ENCODE results near the gene NFIA.

Gene NFIA

GRCh38 chr1:61224609-61225008 is 142.2 kb downstream of the NFIA start:
- no peak for DNase-seq

- no peak for DNase-seq
Measured at GRCh38 chr1:61225478-61225877, 143.1 kb downstream of the NFIA start.

DNA sequence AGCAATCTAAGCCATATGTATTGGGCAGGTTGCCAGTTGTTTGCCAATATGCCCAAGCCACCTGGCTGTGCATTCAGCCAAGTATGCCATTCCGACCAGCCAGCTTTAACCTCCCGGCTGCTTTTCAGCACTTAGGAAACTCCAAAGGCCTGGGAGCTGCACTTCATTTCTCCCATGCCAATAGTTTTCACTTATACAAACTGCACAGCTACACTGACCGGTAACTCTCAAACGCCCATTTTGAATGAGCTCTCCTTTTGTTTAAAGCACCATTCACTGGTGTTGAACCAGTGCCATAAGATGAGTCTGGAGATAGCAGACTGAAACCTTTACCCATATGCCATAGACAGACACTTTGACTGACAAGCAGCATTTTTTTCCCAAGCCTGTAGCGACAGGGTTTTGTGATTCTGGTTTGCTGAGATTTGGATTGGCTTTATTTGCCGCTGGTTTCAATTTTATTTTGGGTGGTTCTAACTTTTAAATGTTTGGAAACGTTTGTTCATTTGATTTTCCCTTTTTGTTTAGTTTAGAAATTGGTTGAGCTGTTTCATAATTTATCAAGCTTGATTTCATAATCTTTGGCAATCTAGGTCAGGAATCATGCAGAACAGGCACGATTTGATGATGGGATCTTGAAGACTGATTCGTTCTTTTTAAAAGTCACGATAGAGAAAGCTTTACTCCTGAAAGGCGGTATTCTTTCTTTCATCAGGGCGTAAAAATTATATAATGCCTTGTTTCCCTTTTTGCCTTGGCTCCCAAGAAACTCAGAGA is 144.6 kb downstream of the NFIA start:
- no peak for DNase-seq

GRCh38 chr1:61227857-61228550 is 145.6 kb downstream of the NFIA start:
- DNase-seq = no peak

DNA sequence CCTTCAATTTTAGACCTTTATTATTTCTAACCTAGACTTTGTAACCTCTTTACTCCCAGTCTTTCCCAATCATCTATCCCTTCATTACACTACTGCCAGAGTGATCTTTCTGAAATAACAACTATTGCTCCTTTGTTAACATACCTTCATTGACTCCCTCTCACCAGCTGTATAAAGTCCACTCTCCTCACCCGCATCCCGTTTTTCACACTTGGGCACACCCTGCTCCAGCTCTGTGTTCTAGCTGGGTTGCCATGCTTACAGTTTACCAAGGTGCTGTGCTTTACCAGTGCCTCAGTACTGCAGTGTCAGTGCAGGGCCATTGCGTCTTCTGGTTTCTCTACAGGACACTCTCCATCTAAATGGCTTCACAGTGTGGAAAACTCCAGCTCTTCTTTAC is 148.2 kb downstream of the NFIA start:
- no peak for DNase-seq

- DNase-seq = no peak
Measured at GRCh38 chr1:61231795-61232194, 149.4 kb downstream of the NFIA start.

DNA sequence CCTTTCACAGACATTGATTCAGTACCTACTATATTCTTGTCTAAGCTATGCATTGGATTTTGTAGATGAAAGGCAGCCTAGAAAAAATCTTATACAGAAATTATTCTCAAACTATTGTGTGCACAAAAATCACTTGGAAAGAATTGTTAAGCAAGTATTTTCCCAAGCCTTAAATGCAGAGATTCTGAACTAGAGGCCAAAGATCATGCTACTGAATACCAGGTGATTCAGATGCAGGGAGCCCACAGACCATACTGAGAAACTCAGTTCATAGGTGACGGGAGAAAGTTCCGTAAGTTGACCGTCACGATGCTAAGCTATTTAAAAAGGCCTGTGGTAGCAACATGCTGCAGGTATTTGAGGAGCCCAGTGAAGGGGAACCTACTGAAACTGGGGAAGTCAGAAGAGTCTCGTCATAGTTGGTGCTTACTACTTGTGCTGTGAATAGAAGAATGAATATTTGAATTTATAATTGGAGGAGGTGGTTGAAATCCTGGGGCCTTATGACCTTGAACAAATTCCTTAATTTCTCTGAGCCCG is 150.8 kb downstream of the NFIA start:
- DNase-seq = no peak

DNA sequence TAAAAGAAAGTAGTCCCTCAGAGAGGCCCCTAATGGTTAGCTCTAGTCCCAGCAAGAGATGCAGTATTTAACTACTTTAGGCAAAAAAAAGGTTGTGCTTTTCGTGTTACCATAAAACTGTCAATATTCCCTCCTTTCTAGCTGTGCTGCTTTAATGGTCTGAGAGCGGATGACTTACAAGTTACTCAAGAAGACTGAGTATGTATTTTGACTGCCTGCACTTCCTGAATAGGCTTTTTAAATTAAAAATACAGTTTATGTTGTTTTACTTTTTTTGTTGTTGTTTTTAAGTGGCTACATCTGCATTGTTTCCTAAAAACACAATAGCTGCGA is 152.2 kb downstream of the NFIA start:
- no peak for DNase-seq

DNA sequence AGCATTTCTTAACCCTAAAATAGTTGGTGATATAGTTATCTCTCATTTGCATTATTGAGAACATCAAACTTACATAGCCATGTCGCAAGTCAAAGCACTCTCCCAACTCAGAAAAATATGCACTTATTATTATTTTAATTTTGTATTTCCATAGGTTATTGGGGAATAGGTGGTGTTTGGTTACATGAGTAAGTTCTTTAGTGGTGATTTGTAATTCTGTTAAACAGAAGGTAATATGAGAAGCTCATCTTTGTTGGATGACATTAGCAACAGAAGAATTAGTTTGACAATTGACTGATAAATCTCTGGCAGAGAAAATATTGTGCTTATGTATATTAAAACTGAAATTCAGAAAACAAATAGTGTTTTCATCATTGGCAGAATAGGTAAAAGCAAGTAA is 154.8 kb downstream of the NFIA start:
- no peak for DNase-seq

DNA sequence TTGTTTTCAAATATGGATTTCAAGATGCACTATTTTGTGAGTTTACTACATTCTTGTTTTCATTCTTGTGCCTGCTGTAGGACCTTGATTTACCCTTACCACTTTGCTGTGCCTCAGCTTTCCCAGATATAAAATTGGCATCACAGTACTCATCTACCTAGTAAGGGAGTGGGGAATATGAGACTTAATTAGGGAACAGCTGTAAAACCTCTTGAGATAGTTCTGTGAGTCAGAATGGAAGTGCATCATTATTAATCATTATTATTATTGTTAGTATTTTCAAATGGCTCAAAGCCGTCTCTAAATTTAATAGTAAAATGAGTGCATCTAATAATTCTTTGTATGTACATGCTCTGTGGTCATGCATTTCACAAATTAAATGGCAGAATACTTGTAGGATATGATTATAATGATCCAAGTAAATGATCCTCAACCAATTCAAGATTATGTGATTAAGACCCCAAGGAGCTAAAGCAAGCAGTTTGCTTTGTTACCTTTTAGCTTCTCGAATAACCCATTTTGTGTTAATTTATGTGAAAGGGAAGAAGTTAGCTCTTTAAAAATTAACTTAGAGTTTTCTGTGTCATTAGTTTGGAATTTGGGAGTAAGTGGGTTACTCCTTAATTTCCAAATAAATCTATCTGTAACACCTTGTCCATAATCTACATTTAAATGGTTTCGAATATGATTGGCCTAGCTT is 155.4 kb downstream of the NFIA start:
- no peak for DNase-seq

GRCh38 chr1:61238359-61238665 is 156.0 kb downstream of the NFIA start:
- no peak for DNase-seq

DNA sequence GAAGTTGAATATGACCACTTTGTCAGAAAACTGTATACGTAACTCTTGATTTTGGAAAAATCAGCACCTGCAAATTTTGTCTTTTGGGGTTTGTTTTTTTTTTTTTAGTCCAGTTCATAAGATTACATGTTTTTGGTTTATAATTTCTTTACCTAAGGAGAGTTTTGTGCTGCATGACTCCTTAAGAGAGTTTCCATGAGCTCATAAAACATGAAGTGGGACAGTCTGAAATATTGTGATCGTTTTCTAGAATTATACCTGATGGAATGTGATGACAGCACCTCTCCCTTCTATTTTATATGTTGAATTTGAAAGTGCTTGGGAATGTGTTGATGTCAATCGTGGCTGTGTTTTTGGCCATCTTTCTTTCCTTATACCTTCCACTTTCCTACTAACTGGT is 158.5 kb downstream of the NFIA start:
- no peak for DNase-seq

- peak in 1 of 5 experiments; percentile 10 for DNase-seq
Measured at GRCh38 chr1:61241411-61241838, 159.1 kb downstream of the NFIA start.

DNA sequence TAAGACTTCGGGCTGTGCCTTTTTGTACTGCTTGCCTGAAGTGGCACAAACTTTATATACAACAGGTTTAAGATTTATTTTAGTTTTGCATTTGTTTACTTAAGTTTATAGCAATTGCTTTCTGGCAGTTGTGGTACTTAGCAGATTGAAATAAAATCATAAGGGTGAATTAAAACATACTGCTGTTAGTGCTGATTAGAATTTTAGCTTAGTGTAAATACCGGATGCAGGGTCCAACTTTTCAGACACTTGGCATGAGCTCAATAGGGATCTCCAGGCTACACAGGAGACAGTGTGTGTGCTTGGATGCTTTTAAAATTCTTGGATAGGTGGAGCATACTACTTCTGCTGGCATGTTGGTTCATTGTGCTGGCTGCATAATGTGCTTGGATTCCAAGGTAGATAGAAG is 159.6 kb downstream of the NFIA start:
- no peak for DNase-seq

- DNase-seq = peak in 1 of 5 experiments; percentile 31
Measured at GRCh38 chr1:61244114-61244513, 161.8 kb downstream of the NFIA start.

DNA sequence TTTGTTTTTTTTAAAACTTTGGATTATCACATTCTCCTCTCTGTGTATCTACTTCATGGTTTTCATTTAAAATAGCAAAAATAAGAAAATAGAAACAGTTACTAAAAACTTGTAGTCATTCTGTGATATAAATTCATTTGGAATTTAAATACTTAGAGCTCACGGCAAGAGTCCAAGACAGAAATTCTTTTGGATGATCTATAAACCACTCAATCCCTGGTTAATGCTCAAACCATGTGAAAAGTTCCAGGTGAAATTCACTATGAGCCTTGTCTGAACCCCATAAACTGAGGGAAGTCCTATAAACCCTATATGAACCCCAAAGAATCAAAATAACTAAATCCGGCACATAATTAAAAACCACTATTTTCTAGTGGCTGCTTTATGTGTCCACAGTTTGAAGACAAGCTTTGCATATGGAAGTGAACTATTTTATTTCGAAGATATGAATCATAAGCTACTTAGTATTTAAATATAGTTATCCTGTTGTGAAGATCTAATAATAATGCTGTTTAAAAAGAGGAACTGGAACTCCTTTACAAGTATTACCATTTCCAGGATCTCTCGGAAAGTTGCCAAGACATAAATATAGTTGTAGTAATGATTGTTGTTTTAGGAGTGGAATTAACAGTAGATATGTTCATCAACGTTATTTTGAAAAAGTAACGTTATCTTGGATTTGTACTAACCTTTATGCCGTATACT is 163.5 kb downstream of the NFIA start:
- no peak for DNase-seq

GRCh38 chr1:61247051-61247825 is 164.9 kb downstream of the NFIA start:
- DNase-seq = no peak

DNA sequence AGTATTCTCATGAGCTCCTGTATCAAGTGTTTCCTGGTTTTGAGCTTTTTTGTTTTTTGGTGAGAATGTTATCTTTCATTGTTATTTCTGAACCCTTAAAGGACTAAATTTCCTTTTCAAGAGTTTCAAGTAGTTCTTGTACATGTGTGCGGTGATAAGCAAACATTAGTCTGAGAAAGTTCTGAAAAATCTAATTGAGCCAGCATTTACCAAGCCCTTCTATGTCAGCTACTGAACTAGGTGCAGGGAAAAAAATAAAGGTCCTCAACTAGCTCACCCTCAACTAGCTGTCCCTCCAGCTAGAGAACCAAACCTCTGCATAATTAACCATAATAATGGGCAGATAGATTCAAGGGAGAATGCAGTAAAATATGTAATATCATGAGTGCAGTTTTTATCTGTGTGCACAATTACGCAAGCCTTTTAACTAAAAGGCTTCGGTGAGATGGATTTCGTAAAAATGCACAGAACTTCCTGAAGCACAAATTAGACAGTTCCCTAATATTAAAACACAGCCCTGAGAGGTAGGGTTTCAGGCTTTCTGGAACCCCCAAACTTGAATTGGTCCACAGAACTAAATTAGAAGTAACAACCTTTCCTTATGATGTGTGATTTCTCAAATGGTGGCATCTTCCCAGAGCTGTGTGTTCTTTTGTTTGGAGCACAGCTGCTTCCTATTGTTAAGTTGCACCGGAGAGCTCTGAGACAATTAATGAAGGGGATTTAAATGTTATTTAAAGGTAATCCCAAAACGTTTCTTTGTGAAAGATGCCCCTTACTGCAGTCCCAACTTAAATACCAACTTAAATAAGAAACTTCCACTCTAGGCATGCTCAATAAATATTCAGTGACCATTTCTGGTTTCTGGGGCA is 165.8 kb downstream of the NFIA start:
- DNase-seq = no peak

GRCh38 chr1:61250933-61251332 is 168.6 kb downstream of the NFIA start:
- no peak for DNase-seq

DNA sequence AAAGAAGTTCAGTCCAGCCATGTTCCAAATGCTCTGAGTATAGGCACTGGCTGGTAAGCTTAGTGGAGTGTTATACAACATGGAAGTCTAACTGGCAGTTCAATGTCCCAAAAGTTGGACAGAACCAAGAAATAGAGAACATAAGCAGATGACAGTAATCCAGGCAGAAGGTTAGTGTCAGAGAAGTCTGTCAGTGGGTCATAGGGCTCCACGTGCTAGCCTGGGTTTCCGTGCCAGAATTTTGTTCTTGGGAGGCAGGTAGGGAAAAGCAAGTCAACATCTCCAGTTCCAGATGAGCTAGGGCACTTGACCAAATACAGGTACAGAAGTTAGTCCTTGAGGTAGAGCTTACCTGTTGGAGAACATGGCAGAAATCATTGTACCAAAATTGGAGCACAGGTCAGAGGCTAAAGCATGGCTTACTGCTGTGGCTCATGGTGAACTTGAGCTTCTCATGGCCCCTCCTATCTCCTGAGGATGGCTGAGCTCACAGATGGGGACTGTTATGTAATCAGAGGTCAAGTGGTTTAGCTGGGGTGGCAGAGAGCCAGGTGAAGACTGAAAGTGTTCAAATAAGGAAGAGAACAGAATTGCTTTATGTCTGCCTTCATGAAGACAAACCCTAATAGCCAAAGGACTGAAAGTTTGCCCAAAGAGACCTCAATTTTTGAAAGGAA is 170.8 kb downstream of the NFIA start:
- peak in 1 of 5 experiments; percentile 7 for DNase-seq
